ENCODE measurements around the gene HS6ST3. TPM values are rescaled to one million over a fixed set of nuclear protein-coding genes. Genes with fewer than 3 reads are reported as not detected.

The HS6ST3 gene
- total RNA-seq, 1 donor from 2014 or later, result 0.26 TPM

GRCh38 chr13:96221471-96221870 is 131.6 kb downstream of the HS6ST3 start:
- Mint-ChIP-seq H3K9me3 (no peaks in the 10 kb centered on the region), H3K4me1 (no peaks in the 10 kb centered on the region), H3K36me3 (ENCODE audit: low read depth) (no peaks in the 10 kb centered on the region), H3K27ac (ENCODE audit: unreplicated experiment) (no peak overlapping the region), H3K27me3 (ENCODE audit: low read depth) (no peaks in the 10 kb centered on the region), H3K4me3 (no peak overlapping the region)
- TF ChIP-seq CTCF (conservative IDR thresholded peaks at IDR 0.05), result no peak
- no peak for DNase-seq (ENCODE audit: low read depth, low spot score)

GRCh38 chr13:96223231-96223630 is 133.3 kb downstream of the HS6ST3 start:
- Mint-ChIP-seq H3K36me3 (ENCODE audit: low read depth) (no peaks in the 10 kb centered on the region), H3K4me1 (no peaks in the 10 kb centered on the region), H3K27ac (ENCODE audit: unreplicated experiment) (no peak overlapping the region), H3K9me3 (no peaks in the 10 kb centered on the region), H3K27me3 (ENCODE audit: low read depth) (no peaks in the 10 kb centered on the region), H3K4me3 (no peak overlapping the region)
- TF ChIP-seq CTCF (conservative IDR thresholded peaks at IDR 0.05), result no peak
- no peak for DNase-seq (ENCODE audit: low read depth, low spot score)

GRCh38 chr13:96229356-96229755 is 139.4 kb downstream of the HS6ST3 start:
- Mint-ChIP-seq H3K4me3 (no peak overlapping the region), H3K27ac (ENCODE audit: unreplicated experiment) (no peak overlapping the region), H3K4me1 (no peaks in the 10 kb centered on the region), H3K27me3 (ENCODE audit: low read depth) (no peaks in the 10 kb centered on the region), H3K9me3 (no peaks in the 10 kb centered on the region), H3K36me3 (ENCODE audit: low read depth) (no peaks in the 10 kb centered on the region)
- peak; percentile 58 for TF ChIP-seq CTCF (conservative IDR thresholded peaks at IDR 0.05)
- no peak for DNase-seq (ENCODE audit: low read depth, low spot score)

GRCh38 chr13:96238241-96238640 is 148.3 kb downstream of the HS6ST3 start:
- no peak for DNase-seq (ENCODE audit: low read depth, low spot score)
- H3K36me3 Mint-ChIP-seq (ENCODE audit: low read depth), result no peaks in the 10 kb centered on the region
- no peak overlapping the region for H3K4me3 Mint-ChIP-seq
- no peak for TF ChIP-seq CTCF (conservative IDR thresholded peaks at IDR 0.05)
- no peaks in the 10 kb centered on the region for H3K9me3 Mint-ChIP-seq
- no peak overlapping the region for H3K27ac Mint-ChIP-seq (ENCODE audit: unreplicated experiment)
- H3K27me3 Mint-ChIP-seq (ENCODE audit: low read depth), result no peaks in the 10 kb centered on the region
- H3K4me1 Mint-ChIP-seq, result no peaks in the 10 kb centered on the region

GRCh38 chr13:96238861-96239260 is 149.0 kb downstream of the HS6ST3 start:
- Mint-ChIP-seq H3K27me3 (ENCODE audit: low read depth) (no peaks in the 10 kb centered on the region), H3K4me3 (no peak overlapping the region), H3K4me1 (no peaks in the 10 kb centered on the region), H3K36me3 (ENCODE audit: low read depth) (no peaks in the 10 kb centered on the region), H3K9me3 (no peaks in the 10 kb centered on the region), H3K27ac (ENCODE audit: unreplicated experiment) (no peak overlapping the region)
- no peak for TF ChIP-seq CTCF (conservative IDR thresholded peaks at IDR 0.05)
- DNase-seq (ENCODE audit: low read depth, low spot score), result no peak

- Mint-ChIP-seq H3K36me3 (ENCODE audit: low read depth) (no peaks in the 10 kb centered on the region), H3K4me1 (no peaks in the 10 kb centered on the region), H3K9me3 (no peaks in the 10 kb centered on the region), H3K27ac (ENCODE audit: unreplicated experiment) (no peak overlapping the region), H3K4me3 (no peak overlapping the region), H3K27me3 (ENCODE audit: low read depth) (no peaks in the 10 kb centered on the region)
- DNase-seq (ENCODE audit: low read depth, low spot score), result no peak
- TF ChIP-seq CTCF (conservative IDR thresholded peaks at IDR 0.05), result no peak
These were observed 153.5 kb downstream of the HS6ST3 start for GRCh38 chr13:96243376-96243775.
